Activated CD4-positive, CD25-positive, alpha-beta regulatory T cell (primary cell): ENCODE data around the gene FOXO3.
"Not testable (repeated sequence)": the region's sequence is repeated elsewhere in the genome, so short reads cannot be mapped to it uniquely, and the experiment has no call there.

Source experiments
- DNase-seq, 4 experiments: peaks; one replicate each; lab custom pipeline; 2025; lab: John Stamatoyannopoulos, UW

The FOXO3 gene

GRCh38 chr6:108555399-108556052 is 5.2 kb upstream of the FOXO3 start:
- no peak for DNase-seq

DNA sequence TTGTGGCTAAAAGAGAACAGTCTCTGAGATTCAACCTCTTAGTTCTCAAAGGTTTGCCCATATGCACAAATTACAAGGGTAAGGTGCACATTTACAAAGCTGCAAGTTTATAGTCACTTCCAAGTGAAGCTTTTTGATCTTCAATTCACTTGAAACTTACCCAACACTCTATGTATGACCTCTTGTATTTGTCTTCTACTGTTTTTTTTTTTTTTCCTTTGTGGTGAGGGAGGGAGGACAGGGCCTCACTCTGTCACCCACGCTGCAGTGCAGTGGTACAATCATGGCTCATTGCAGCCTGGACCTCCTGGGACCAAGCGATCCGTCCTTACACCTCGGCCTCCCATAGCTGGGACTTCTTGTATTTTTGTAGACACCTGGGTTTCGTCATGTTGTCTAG is 4.5 kb upstream of the FOXO3 start:
- DNase-seq = no peak

DNA sequence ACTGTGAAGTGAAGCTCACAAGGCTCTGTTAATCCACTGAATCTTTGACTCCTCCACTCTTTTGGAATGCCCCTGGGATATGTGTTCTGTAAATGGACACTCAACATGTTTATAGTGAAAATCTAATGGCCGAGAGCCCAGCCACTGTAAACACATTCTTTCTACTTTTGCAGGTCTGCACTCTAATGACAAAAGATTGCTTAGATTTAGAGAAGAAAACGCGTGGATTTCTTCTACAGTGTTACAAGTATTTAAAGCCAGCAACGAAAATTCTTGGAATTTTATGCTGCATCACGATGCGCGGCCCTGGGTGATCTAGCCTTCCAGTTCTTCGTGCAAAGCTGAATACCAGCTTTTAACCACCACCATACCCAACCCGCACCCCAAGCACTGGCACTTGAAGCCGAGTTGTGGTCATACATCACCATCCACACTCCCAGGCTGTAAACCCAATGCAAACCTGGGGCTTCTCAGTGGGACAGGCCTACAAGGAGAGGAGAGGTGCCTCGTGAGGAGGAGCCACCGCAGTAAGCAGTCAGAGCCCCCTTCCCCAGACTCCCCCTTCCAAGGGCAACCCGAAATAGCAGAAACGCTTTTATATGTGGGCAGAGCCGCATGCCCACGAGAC is 3.7 kb upstream of the FOXO3 start:
- no peak for DNase-seq

DNA sequence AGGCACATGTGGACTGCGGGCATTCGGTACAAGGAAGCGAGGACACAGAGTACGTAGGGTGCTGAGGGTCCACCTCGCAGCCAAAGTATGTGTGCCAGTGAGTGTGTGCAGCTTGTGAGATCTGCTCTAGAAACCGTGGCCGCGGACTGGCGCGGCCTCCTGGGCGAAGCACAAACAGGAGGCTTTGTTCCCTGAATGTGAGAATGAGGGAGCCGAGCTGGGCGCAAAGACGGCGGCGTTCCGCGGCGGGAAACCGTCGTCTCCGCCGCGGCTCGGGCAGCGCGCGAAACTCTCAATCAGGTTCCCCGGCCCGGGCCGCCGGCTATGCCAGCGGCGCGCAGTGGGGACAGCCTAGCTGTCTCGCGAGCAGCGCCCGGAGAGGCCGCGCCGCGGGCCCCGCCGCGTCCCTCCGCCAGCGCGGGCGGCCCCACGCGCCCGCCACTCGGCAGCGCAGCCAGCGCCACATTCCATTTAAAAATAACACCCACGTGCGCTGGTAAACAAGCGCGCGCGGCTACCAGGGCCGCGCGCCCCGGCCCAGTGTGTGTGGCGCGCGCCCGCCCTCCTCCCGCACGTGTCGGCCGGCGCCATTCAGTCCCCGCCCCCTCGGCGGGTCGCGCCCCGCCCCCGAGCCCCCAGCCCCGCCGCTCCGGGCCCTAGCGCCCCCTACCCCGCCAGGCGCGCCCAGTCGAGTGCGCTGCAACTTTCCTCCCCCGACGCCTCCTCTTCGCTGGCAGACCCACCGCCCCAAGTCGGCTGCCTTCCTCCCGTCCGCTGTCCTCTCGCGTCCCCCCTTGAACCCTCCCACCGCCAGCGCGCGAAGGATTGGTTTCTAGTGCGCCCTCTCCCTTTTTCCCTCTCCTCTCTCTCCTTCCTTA is 3.0 kb upstream of the FOXO3 start:
- peak; percentile 58 to 79 (median 68) for DNase-seq

GRCh38 chr6:108558372-108559096 is 2.2 kb upstream of the FOXO3 start:
- DNase-seq = peak; percentile 85 to 94 (median 91)

DNA sequence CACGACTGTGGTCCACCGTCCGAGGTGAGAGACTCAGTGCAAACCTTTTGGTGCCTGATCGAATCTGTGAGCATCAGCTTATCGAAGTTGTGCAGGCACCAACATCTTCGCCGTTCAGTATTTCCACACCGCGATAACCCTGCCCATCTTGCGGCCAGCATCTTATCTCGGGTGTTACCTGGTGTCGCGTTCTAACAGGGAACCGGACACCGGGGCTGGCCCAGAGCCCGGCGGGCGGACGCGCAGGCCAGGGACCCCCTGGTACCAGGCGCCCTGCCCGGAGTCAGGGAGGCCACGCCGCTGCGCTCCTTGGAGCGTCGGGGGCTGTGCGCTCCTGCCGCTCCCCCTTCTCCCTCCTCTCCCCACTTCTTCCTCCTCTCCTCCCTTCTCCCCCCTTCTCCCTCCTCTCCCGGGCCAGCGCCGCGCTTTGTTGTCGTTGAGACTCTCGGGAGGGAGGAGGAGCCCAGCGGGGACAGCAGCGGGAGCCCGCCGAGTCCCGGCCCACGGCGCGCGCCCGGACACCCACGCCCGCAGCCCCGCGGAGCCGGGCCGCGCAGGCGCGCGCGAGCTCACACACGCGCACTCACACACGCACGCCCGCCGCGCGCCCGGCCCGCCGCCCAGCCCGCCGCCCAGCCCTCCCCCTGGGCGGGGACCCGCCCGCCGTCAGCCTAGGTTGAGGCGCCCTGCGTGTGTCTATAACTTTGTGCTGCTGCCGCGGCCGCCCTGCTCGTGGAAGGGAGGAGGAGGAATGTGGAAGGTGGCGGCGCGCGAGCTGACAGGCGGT is 1.4 kb upstream of the FOXO3 start:
- peak; percentile 63 to 87 (median 75) for DNase-seq

DNA sequence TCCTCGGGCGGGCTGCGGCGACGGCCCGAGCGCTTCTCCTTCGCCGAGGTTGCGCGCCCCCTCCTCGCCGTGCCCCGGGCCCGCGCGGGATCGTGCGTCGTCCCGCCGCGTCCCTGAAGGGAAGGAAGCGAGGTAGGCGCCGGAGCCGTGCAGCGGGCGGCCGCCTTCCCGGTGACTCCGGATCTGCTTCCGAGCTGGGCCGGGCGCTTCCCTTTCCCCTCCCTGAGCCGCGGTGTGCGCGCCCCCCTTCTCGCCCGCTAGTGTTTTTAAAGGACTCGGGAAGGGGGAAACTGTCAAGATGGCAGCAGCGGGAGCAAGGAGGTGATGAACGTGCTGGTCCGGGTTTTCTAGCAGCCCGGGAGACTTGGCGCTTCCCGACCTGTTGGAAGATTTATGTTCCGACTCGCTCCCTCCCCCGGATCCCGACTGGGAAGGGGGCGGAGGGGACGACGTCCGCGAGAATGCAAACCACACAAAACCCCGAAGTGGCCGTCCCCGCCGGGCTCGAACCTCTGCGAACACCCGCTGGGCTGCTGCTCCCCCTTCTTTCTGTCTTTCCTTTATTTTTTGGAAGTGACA is 744 bp upstream of the FOXO3 start:
- no peak for DNase-seq

- DNase-seq = not testable (repeated sequence)
These were observed 561 bp downstream of the FOXO3 start for GRCh38 chr6:108561309-108561647.

GRCh38 chr6:108561742-108562502 is 1.2 kb downstream of the FOXO3 start:
- no peak for DNase-seq

DNA sequence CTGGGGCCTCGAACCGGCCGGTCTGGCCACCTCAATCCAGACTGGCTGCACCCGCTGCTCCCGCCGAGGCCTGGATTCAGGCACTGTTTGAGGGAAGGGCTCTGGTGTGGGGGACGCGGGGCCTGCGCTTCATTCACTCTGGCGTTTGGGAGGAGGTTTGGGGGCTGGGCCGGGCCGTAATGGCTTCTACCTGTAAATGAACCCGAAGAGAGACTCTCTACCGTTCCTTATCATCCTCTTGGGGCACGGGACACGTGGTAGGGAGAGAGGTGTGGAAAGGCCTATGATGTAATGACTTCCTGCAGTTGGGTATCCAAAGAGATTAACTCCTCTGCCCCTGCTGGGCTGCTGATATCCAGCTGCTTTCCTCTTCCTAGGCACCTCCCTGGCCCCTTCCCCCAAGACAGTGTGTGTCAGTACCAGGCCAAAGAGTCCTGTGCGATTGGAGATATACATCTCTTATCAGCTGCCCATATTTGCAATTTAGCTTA is 1.8 kb downstream of the FOXO3 start:
- DNase-seq = no peak

GRCh38 chr6:108563292-108563691 is 2.6 kb downstream of the FOXO3 start:
- no peak for DNase-seq

GRCh38 chr6:108564178-108564577 is 3.5 kb downstream of the FOXO3 start:
- DNase-seq = no peak

GRCh38 chr6:108565091-108565766 is 4.5 kb downstream of the FOXO3 start:
- no peak for DNase-seq

DNA sequence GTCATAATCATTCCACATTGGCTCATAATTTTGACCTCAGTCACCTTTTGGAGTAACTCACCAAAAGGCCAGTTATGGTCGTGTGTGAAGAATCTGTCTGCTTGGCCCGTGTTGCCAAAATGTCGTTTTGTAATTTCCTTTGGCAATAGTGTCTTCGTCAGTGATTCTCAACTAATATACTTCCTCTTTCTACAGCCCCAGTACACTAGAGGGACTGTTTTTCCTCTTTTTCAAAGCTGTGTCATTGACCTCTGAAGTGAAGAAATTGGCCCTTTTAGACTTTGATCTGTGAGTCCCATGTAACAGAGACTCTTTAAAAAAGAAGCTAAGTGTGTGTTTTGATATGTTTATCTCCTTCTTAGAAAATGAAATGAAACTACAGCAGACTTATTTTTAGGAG is 5.2 kb downstream of the FOXO3 start:
- DNase-seq = no peak

GRCh38 chr6:108566406-108566805 is 5.7 kb downstream of the FOXO3 start:
- no peak for DNase-seq

- no peak for DNase-seq
These were observed 7.4 kb downstream of the FOXO3 start for GRCh38 chr6:108568101-108568500.

- DNase-seq = no peak
These were observed 8.0 kb downstream of the FOXO3 start for GRCh38 chr6:108568551-108569305.

GRCh38 chr6:108570517-108570916 is 9.8 kb downstream of the FOXO3 start:
- no peak for DNase-seq
